HG03097 (cell line): ENCODE measurements around the gene SMPD3.

Experiments used
- ATAC-seq: cut with Tn5 transposase; IDR thresholded peaks from one replicate; pipeline ENCODE4 v1.9.1; 2021; ENCODE audit not compliant: unreplicated experiment, low FRiP score

The SMPD3 gene

DNA sequence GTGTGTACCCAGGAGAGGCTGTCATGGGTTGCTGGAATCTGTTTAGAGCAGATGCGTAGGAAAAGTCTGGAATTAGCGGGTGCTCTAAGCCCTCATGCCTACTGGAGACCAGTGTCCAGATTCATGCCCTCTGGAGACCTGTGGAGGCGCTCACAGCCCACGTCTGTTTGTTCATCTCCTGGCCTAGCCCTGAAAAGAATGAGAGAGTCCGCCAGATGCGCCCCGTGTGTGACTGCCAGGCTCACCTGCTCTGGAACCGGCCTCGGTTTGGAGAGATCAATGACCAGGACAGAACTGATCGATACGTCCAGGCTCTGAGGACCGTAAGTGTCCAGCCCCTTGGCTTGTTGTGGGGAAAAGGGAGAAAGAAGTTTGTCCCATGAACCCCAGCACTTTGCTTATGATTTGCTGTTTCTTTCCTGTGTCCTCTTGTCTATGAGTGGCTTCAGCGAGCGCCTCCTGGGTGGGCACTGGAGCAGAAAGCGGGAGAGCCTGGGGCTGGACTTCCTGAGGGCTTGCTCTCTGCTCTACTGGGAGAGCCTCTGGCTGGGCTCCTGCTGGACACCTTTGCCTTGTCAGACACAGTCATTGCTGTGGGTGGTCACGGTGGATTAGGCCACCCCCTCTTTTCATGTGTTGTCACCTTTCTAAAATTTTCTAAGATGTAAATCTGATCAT, 102.2 kb downstream of the SMPD3 start:
- ATAC-seq, result no peak

GRCh38 chr16:68345351-68345810, 102.9 kb downstream of the SMPD3 start:
- no peak for ATAC-seq

DNA sequence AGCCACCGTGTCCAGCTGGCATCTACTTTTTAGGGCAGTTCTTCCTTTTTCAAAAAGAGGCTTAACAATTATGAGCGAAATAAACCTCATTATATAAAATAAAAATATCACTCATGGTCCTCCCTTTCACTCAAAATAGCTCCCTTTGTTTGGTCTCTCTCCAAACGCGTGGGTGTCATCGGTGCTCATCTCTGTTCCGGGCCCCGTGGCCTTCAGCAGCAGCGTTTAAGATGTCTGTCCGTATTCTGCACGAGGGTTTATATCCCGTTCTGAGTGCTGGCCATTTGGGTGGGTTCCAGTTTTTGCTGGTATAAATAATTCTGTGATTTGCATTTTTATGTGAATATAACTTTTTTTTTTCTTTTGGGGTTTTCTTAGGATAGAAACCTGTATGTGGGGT, 104.1 kb downstream of the SMPD3 start:
- ATAC-seq, result no peak

DNA sequence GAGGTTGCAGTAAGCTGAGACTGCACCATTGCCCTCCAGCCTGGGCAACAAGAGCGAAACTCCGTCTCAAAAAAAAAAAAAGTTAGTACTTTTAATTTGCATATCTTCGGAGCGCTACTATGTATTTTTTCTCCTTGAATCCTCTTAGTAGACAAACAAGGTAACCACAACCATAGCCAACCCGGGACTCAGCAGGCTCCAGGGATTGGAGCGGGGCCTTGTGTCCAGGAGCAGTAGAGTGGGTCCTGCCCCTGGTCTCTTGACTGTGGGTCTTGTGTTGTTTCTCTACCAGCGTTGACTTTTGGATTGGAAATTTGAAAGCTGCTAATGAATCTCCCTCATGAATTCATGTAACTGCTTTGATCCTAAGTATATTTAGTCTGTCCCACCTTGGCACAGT, 105.2 kb downstream of the SMPD3 start:
- ATAC-seq, result no peak

- no peak for ATAC-seq
Measured at GRCh38 chr16:68342620-68343019, 105.7 kb downstream of the SMPD3 start.

DNA sequence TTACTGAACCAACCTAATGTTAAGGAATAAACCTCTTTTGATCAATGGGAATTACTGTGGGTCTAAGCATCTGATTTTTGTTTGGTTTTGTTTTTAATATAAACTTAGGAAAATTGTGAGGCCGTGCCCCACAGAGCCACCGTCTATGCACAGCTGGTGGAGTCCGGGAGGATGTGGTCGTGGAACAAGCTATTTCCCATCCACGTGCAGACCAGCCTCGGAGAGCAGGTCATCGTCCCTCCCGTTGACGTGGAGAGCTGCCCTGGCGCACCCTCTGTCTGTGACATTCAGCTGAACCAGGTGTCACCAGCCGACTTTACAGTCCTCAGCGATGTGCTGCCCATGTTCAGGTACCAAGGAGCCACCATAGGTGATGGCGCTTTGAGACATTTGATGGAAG, 109.1 kb downstream of the SMPD3 start:
- ATAC-seq, result no peak

GRCh38 chr16:68338326-68339119, 109.8 kb downstream of the SMPD3 start:
- ATAC-seq, result no peak

GRCh38 chr16:68335175-68335574, 113.1 kb downstream of the SMPD3 start:
- ATAC-seq, result no peak

DNA sequence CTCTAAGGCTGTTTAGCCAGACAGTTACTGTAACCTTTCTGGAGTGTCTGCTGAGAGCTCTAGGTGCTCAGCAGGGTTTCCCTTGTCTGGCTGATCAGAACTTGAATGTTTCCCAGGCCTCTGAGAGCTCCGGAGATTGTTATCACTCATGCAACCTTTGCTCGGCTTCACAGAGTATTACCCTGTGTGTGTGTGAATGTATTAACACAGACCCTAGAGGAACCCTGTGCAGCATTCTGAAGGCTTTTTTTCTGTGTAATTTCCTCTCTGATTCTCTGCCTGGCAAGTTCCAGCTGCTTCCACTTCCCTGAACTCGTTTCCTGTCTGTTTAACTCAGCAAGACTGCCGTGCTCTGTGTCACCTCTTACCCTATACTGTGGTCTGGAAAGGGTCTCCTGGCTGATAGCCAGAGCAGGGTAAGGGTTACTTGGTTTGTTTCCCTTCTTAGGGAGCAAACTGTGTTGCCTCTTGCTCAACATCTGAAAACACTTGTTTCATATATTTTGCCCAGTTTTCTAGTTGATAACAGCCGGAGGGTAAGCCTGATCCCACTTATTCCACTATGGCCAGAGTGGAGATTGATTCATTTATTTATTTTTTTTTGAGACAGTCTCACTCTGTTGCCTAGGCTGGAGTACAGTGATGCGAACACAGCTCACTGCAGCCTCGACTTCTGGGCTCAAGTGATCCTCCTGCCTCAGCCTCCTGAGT, 115.7 kb downstream of the SMPD3 start:
- ATAC-seq, result no peak

DNA sequence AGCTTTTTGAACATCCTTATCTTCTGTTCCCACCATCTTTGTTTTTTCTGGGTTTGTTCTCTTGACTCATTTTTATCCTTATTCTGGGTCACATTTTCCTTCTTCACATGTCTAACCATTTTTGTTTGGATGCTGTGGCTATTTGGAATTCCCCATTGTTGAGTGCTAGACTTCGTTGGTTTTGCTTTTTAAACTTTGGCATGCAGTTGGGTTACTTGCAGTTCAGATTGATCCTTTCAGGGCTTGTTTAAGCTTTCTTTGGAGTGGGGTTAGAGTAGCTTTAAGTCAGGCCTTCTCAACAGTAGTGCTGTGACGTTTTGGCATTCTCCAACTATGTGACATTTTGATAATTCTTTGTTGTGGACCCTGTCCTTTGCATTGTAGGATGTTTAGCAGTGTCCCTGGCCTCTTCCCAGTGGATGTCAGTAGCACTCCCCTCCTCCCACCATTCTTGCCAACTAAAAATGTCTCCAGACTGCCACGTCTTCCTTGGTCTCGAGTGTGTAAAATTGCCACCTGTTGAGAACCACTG, 116.4 kb downstream of the SMPD3 start:
- ATAC-seq, result no peak

- ATAC-seq, result no peak
Measured at GRCh38 chr16:68328860-68329390, 119.4 kb downstream of the SMPD3 start.

DNA sequence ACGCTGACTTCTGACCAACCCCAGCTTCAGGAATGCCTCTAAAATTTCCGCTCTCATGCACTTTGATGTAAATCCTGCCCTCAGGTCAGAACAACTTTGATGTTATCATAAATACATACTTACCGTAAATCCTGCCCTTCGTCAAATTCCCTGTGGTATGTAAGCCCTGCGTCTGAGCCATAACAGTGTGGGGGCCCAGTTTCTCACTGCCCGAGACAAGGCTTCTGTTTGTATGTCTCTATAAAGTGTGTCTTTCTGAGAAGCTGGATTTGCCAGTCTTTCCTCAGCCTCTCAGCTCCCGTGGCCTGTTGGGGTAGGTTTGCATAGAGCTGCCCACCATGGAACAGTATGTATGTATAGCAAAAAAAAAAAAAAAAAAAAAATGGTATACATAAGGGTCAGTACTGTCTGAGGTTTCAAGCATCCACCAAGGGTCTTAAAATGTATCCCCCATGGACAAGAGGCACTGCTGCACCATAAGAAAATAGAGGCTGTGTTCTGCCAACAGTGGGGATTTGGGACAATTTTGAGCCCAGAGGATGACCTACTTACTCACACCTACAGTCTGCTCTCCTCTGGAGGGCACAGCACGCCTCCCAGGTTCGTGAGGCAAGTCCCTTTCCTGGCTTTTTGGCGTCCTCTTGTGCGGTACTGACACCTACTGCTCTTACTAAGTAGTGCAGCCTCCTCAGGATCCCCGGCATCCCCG, 120.0 kb downstream of the SMPD3 start:
- no peak for ATAC-seq

DNA sequence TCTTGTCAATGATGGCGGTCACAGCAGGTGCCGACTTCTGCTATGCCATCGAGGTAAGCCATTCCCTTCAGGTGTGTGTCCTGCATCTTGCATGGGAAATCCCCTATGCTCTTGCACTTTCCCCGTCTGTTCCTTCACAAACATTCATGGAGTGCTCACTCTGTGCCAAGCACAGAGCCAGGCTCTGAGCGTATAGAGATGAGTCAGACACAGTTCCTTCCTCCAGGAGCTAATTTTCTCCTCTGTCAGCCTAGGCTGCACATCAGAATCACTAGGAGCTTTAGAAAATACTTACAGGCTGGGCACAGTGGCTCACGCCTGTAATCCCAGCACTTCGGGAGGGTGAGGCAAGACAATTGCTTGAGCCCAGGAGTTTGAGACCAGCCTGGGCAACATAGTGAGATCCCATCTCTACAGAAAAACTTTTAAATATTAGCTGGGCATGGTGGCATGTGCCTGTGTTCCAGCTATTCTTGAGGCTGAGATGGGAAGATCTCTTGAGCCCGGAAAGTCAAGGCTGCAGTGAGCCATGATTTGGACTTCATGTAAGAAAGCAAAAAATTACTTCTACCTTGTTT, 123.4 kb downstream of the SMPD3 start:
- ATAC-seq, result no peak

- ATAC-seq, result no peak
Measured at GRCh38 chr16:68324336-68324735, 124.0 kb downstream of the SMPD3 start.

DNA sequence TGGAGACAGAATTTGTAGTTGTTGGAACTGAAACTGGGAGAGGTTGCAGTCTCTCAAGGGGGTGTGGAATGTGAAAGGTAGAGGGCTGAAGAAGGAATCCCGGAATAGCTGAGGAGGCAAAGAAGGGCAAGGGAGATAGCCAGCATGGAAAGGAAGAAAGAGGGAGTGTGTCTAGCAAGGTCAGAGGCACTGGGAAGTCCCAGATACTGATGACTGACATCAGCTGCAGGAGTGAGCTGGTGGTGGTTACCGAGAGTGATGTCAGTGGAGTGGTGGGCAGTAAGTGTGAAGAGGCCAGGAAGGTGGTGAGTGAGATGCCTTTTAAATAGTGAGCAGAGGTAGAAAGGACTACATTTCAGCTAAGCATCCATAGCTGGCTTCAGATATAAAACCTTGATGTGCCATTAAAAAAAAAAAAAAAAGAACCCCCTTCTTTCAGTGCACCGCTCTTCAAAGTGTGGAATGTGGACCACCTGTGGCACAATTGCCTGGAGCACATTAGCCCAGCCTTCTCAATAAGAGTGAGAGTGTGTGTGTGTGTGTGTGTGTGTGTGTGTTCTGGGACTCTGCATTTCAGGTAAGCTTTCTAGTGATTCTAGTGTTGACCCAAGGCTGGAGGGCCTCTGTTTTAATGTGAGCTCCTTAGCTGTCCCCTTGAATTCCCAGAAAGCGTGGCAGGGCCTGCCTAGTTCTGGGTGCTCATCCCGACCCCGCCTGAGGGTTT, 129.0 kb downstream of the SMPD3 start:
- ATAC-seq, result no peak

DNA sequence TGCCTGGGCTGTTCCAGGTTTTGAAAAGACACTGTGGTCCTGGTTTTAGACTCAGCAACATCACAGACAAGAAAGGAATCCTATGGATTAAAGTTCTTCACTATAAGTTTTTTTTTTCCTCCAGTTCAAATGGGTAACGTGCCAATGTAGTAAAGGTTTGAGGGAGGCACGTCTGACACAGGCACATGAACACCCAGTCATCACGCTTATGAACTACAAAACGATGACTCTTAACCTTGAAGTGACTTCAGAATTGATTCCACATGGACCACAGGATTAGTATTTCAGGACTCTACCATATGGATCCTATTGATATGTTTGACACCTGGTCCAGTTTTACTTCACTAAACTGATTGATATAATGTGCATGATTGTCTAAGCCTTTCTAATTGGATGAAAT, 135.2 kb downstream of the SMPD3 start:
- ATAC-seq, result no peak

- ATAC-seq, result peak; percentile 93
Measured at GRCh38 chr16:68310774-68311511, 137.4 kb downstream of the SMPD3 start, which contains the start of the genes PRMT7 and SLC7A6OS. Gene PRMT7 (plus strand): TSS chr16:68311019. CDS start chr16:68315980, 4,961 bp downstream. Gene SLC7A6OS (minus strand): TSS chr16:68310946. CDS start chr16:68310926, 20 bp downstream.

DNA sequence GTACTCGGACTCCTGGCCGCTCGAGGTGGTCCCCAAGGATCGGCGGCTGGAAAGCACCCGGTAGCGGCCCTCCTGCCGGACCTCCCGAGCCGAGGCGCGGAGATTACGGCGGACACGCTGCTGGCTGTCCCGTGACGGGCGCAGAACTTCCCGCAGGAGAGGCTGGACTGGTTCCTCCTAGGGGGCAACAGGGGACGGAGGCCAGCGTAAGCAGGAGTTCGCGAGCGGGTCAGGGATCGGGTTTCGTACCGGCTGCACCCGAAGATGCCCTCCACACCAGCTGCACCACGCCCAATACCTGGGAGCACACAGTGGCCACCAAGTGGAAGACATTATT, 137.9 kb downstream of the SMPD3 start:
- peak; percentile 36 for ATAC-seq

- ATAC-seq, result no peak
Measured at GRCh38 chr16:68309799-68310198, 138.5 kb downstream of the SMPD3 start.
